HL-60 (cell line): ENCODE measurements around the gene LMOD2.

Source experiments
- DNase-seq, 2 experiments: peaks; one replicate each; pipeline ENCODE4 v3.0.0-alpha.2; 2010 to 2020; ENCODE audit warnings: low read depth in 1 of 2, low spot score in 1 of 2
- H3K27ac ChIP-seq: fragments of 250-450 bp; sonication (Bioruptor Pico); replicated peaks from 2 replicates; pipeline ENCODE4 v1.5.1; 2020; ENCODE audit warnings: mild to moderate bottlenecking, moderate library complexity
- H3K27me3 ChIP-seq: fragments of 250-450 bp; sonication (Bioruptor Pico); 2 replicates; pipeline ENCODE4 v1.5.1; 2021; ENCODE audit warnings: mild to moderate bottlenecking, moderate library complexity; ENCODE audit not compliant: insufficient read depth, poor library complexity, severe bottlenecking
- H3K4me3 ChIP-seq: replicated peaks from 2 replicates; pipeline ENCODE4 v1.5.1; 2011; ENCODE audit warnings: mild to moderate bottlenecking, control low read depth, low read length; ENCODE audit not compliant: insufficient read depth
- CTCF ChIP-seq: IDR thresholded peaks from one replicate; pipeline ENCODE4 v1.5.1; 2011; ENCODE audit warnings: low read length, control low read depth, inconsistent platforms; ENCODE audit not compliant: insufficient read depth
- GABPA ChIP-seq: IDR thresholded peaks from 2 replicates; pipeline ENCODE4 v1.6.1; 2012; ENCODE audit warnings: low read depth
- POLR2AphosphoS5 ChIP-seq: IDR thresholded peaks from 2 replicates; pipeline ENCODE4 v1.6.1; 2012; ENCODE audit warnings: low read depth
- REST ChIP-seq: IDR thresholded peaks from 2 replicates; pipeline ENCODE4 v1.6.1; 2012; ENCODE audit warnings: low read depth; ENCODE audit not compliant: insufficient replicate concordance
- SPI1 ChIP-seq: IDR thresholded peaks from 2 replicates; pipeline ENCODE4 v1.6.1; 2012; ENCODE audit warnings: low read depth, mild to moderate bottlenecking, borderline replicate concordance

The LMOD2 gene

GRCh38 chr7:123657304-123657685 lies 1.6 kb downstream of the LMOD2 start:
- Histone ChIP-seq H3K27me3 (no peaks in the 10 kb centered on the region), H3K4me3 (no peak overlapping the region), H3K27ac (no peak overlapping the region)
- TF ChIP-seq REST (no peak), GABPA (no peak), POLR2AphosphoS5 (no peak)
- DNase-seq = no peak

- no peak for DNase-seq
- H3K27ac ChIP-seq = no peak overlapping the region
- H3K4me3 ChIP-seq = no peak overlapping the region
- peaks cover 3% of the 10 kb centered on the region for H3K27me3 ChIP-seq
- TF ChIP-seq CTCF (no peak), GABPA (no peak), SPI1 (no peak), REST (no peak), POLR2AphosphoS5 (no peak)
These were observed 2.4 kb downstream of the LMOD2 start for GRCh38 chr7:123658023-123658422.

- H3K4me3 ChIP-seq = no peak overlapping the region
- H3K27me3 ChIP-seq = peaks cover 3% of the 10 kb centered on the region
- no peak for DNase-seq
- no peak overlapping the region for H3K27ac ChIP-seq
- TF ChIP-seq CTCF (no peak), SPI1 (no peak), POLR2AphosphoS5 (no peak), REST (no peak), GABPA (no peak)
These were observed 5.1 kb downstream of the LMOD2 start for GRCh38 chr7:123660514-123661354.
